Pancreas (tissue), 10 donors: Measurements from ENCODE around the gene ACTRT2. TPM values are rescaled to one million over a fixed set of nuclear protein-coding genes. Genes with fewer than 3 reads are reported as not detected.
A peak's percentile ranks its signal among the peaks of the same experiment; 100 is the strongest.

Source experiments
- ATAC-seq, 4 donors: fragments of 200-7000 bp; cut with Tn5 transposase; one replicate each; pipeline versions ENCODE4 v1.8.0 to v1.9.1; 2020; ENCODE audit warnings: mild to moderate bottlenecking in 4 of 4, moderate library complexity in 4 of 4
- DNase-seq, 6 donors: peaks; one replicate each; pipeline ENCODE4 v3.0.0-alpha.2; 2020
- FAIRE-seq: peaks from 2 replicates; lab custom pipeline; 2012; peaks lifted over from hg19 to GRCh38; lab: Jason Lieb, UNC
- H3K27ac ChIP-seq, 4 donors: fragments of 200-600 bp; sonication (generic); 1 replicate in 3 of 4; 2 replicates in 1 of 4; pipeline versions ENCODE4 v1.5.0 to v1.8.0; 2020
- H3K27me3 ChIP-seq, 4 donors: fragments of 200-600 bp; one replicate each; pipeline ENCODE4 v1.8.0; 2021
- H3K36me3 ChIP-seq, 3 donors: fragments of 200-600 bp; sonication (generic) in 1 of 3; one replicate each; pipeline versions ENCODE4 v1.5.0 to v1.8.0; 2020 to 2021
- H3K4me1 ChIP-seq, 3 donors: fragments of 200-600 bp; one replicate each; pipeline ENCODE4 v1.8.0; 2021
- H3K4me3 ChIP-seq, 4 donors: fragments of 200-600 bp; sonication (generic) in 2 of 4; one replicate each; pipeline versions ENCODE4 v1.5.0 to v1.8.0; 2020 to 2021
- H3K9me3 ChIP-seq, 4 donors: fragments of 200-600 bp; one replicate each; pipeline ENCODE4 v1.8.0; 2021
- CTCF ChIP-seq, 4 donors: fragments of 200-600 bp; sonication (generic) in 3 of 4; IDR thresholded peaks; one replicate each; pipeline versions ENCODE4 v1.5.0 to v1.8.0; 2021; ENCODE audit warnings: antibody characterized with exemption in 4 of 4
- WGBS, 2 donors: extraction: QIAGEN DNeasy Blood & Tissue Kit; methylation state at CpG; one replicate each; pipeline ENCODE4 v1.1.7; 2013; 5-methylcytosine and 5-hydroxymethylcytosine counted together
- intact Hi-C, 3 donors: fragments of 100-400 bp; cut with DNase I; formaldehyde crosslinking; loops; one replicate each; pipeline versions ENCODE4 v1.11.1 to v1.14.2; 2022
- polyA plus RNA-seq, 2 donors: library from polyadenylated mRNA; stranded (reverse); fragments of 200-250 nt; gene quantifications; one replicate each; pipeline ENCODE4 v1.2.3, GENCODE V29; 2013
- total RNA-seq, 6 donors: library from RNA; stranded (reverse); fragmentation: NEBNext Ultra II Directional in 4 of 6; extraction: Animal tissue kit (Norgen Biotek cat#: 25700) in 4 of 6; gene quantifications; one replicate each; pipeline versions ENCODE4 v1.2.1 to v1.2.4, GENCODE V29; 2021 to 2023
- donor health status: healthy with polysubstance abuse.
- donor health status: DM: no; HTN: no; CAD: no; lungs with moderate emphysema.
- donor health status: DM: no; HTN: no; CAD: no.
- donor health status: control.
- donor health status: control.
- donor health status: Bipolar disorder and iron deficiency.
- donor health status: DM: yes; HTN: yes; CAD: no.
- donor health status: DM: no; HTN: no; CAD: no.
- donor health status: DM: no; HTN: no; CAD: no.
- donor health status: DM: yes; HTN: yes; CAD: no.

The ACTRT2 gene
- total and polyA plus RNA-seq, 8 donors: not detected

GRCh38 chr1:2980849-2981248, 40.4 kb upstream of the ACTRT2 start:
- peak in 2 of 6 donors; percentile 1 to 18 for DNase-seq
- 44 to 55% methylated on average over 12 of the region's 12 CpGs for WGBS, 2 donors
- no peak for ATAC-seq

GRCh38 chr1:2981388-2981787, 39.9 kb upstream of the ACTRT2 start:
- FAIRE-seq: no peak
- no peak for TF ChIP-seq CTCF (IDR thresholded peaks at IDR 0.05)
- no peaks in the 10 kb centered on the region for H3K27me3 ChIP-seq
- H3K4me1 ChIP-seq: peaks cover 0 to 8% (median 4%) of the 10 kb centered on the region in 3 donors
- H3K4me3 ChIP-seq: no peak overlapping the region
- intact Hi-C loops: no loop called here
- ATAC-seq: no peak
- no peaks in the 10 kb centered on the region for H3K36me3 ChIP-seq
- no peak overlapping the region for H3K27ac ChIP-seq
- WGBS, 2 donors: 68 to 72% methylated on average over 7 of the region's 7 CpGs
- DNase-seq: peak in 3 of 6 donors; percentile 1 to 11 (median 2)
- H3K9me3 ChIP-seq: no peaks in the 10 kb centered on the region

More at GRCh38 chr1:2980849-2981248, 40.4 kb upstream of the ACTRT2 start:
- H3K4me3 ChIP-seq: no peak overlapping the region
- no peaks in the 10 kb centered on the region for H3K36me3 ChIP-seq
- no peak for FAIRE-seq
- H3K27me3 ChIP-seq: no peaks in the 10 kb centered on the region
- no peak for TF ChIP-seq CTCF (IDR thresholded peaks at IDR 0.05)
- no peak overlapping the region for H3K27ac ChIP-seq
- H3K9me3 ChIP-seq: no peaks in the 10 kb centered on the region
- intact Hi-C loops: no loop called here
- H3K4me1 ChIP-seq: peaks cover 4 to 8% (median 4%) of the 10 kb centered on the region in 3 donors

GRCh38 chr1:2981981-2982614, 39.2 kb upstream of the ACTRT2 start:
- intact Hi-C loops: no loop called here
- Histone ChIP-seq H3K27ac (no peak overlapping the region), H3K9me3 (no peaks in the 10 kb centered on the region), H3K36me3 (no peaks in the 10 kb centered on the region), H3K4me3 (no peak overlapping the region), H3K4me1 (peaks cover 0 to 8% (median 4%) of the 10 kb centered on the region in 3 donors), H3K27me3 (no peaks in the 10 kb centered on the region)
- no peak for FAIRE-seq
- no peak for TF ChIP-seq CTCF (IDR thresholded peaks at IDR 0.05)
- peak in 4 of 6 donors; percentile 1 to 61 (median 28) for DNase-seq
- WGBS, 2 donors: 80 to 82% methylated on average over 19 of the region's 19 CpGs
- no peak for ATAC-seq

- Histone ChIP-seq H3K27ac (no peak overlapping the region), H3K4me1 (peaks cover 0 to 8% (median 4%) of the 10 kb centered on the region in 3 donors), H3K4me3 (no peak overlapping the region), H3K9me3 (no peaks in the 10 kb centered on the region), H3K27me3 (no peaks in the 10 kb centered on the region), H3K36me3 (no peaks in the 10 kb centered on the region)
- WGBS, 2 donors: 82 to 92% methylated on average over 30 of the region's 30 CpGs
- TF ChIP-seq CTCF (IDR thresholded peaks at IDR 0.05): no peak
- ATAC-seq: no peak
- peak in 2 of 6 donors; percentile 47 to 60 for DNase-seq
- intact Hi-C loops: no loop called here
- FAIRE-seq: no peak
Measured at GRCh38 chr1:2982615-2983318, 38.5 kb upstream of the ACTRT2 start.

GRCh38 chr1:2983319-2983705, 38.0 kb upstream of the ACTRT2 start:
- intact Hi-C loops: no loop called here
- WGBS, 2 donors: 82 to 89% methylated on average over 15 of the region's 15 CpGs
- no peak overlapping the region for H3K27ac ChIP-seq
- no peaks in the 10 kb centered on the region for H3K9me3 ChIP-seq
- DNase-seq (peak in 2 of 6 donors; percentile 21 to 47), ATAC-seq (no peak), FAIRE-seq (no peak)
- H3K4me3 ChIP-seq: no peak overlapping the region
- H3K36me3 ChIP-seq: no peaks in the 10 kb centered on the region
- H3K4me1 ChIP-seq: peaks cover 0 to 4% (median under 1%) of the 10 kb centered on the region in 3 donors
- no peaks in the 10 kb centered on the region for H3K27me3 ChIP-seq
- no peak for TF ChIP-seq CTCF (IDR thresholded peaks at IDR 0.05)
